ELF-1 (cell line): ENCODE measurements around the gene CDA.

ENCODE experiments used
- DNase-seq: peaks from one replicate; pipeline ENCODE4 v3.0.0-alpha.2; 2016; ENCODE audit warnings: low read depth, low spot score

Gene CDA

DNA sequence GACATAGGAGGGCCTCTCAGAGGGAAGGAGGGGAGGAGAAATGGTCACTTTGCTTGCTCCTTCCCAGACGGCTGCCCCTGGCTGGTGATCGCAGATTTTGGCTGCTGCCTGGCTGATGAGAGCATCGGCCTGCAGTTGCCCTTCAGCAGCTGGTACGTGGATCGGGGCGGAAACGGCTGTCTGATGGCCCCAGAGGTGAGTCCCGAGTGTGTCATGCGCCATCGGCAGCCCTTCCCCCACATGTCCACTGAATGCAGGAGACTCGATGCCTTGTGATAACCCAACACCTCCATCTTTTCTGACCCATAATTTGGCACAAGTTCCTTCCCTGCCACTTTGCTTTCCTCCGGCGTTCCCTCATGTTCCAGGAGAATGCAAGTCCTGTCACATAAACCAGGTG, 59.5 kb downstream of the CDA start:
- DNase-seq, result no peak

DNA sequence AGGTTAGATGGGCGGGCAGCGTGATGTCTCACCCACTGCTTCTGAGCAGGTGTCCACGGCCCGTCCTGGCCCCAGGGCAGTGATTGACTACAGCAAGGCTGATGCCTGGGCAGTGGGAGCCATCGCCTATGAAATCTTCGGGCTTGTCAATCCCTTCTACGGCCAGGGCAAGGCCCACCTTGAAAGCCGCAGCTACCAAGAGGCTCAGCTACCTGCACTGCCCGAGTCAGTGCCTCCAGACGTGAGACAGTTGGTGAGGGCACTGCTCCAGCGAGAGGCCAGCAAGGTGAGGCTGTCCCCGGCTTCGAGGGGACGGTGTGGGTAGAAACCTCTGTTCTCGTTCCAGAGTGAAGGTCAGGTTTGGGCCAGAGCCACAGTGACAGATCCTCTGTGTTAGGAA, 60.0 kb downstream of the CDA start:
- DNase-seq, result no peak

DNA sequence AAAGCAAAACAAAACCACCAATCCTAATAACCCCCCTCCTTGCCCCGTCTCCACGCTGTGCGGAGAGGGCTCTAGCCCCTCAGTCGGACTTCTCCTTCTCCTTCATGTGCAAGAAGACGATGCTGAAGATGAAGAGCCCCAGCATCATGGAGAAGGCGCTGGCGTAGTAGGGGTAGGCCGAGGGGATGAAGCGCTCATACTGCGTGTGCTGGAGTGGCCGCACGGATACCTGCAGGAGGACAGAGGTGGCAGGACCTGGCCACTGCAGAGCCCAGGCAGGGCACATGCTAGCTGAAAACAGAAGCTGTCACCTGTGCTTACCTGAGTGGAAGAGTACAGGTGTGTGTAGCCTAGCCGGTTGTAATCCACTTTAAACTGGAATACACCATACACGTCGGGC, 63.4 kb downstream of the CDA start:
- DNase-seq, result no peak

GRCh38 chr1:20654104-20654690, 65.3 kb downstream of the CDA start:
- peak; percentile 57 for DNase-seq

- DNase-seq, result no peak
Measured at GRCh38 chr1:20657024-20657423, 68.1 kb downstream of the CDA start.

DNA sequence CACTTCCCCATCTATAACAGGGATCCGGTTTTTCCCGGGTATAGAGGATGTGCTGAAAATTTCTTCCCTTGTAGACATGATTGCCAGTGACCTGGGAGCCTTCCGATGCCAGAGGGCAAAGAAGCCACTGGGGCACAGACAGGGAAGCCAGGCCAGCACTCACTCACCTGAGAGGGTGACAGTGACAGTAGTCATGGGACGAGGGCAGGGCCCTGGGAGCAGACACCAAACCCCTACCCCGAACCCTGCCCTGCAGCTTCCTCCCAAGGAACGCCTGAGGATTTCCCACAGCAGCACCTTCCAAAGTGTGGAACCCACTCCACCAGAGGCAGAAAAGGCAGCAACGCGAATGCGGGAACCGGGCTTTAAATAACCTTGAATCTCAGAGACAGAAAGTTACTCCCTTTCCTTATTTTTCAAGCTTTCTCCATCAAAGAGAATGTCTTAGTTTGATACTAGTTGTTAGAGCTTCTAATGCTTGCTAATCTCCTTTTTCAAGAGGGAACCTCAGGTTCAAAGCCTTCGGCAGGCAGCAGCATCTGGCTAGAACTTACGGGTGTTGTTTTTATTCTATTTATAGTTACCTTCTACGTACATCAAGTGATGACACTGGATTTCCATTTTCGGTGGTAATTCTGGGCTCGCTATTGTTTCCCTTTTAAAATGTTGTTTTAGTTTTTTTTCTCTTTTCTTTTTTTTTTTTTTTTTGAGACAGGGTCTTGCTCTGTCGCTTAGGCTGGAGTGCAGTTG, 69.4 kb downstream of the CDA start:
- DNase-seq, result no peak

DNA sequence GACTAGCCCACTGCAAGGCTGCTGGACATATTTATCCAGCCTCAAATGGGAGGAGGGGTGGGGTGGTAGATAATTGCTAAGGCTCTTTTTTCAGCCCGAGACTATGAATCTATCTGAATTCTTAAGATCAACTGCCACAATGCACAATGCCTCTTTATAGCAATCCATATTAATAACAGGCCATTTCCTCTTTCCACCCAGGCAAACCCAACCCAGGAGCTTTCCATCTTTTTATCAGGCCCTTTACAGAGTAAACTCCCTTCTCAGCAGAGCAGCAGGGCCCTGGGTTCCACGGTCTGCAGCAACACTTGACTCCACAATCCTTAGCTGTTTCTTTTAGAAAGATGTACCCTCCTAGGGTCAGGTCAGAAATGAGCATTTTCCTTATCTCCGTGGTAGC, 71.5 kb downstream of the CDA start:
- no peak for DNase-seq

- no peak for DNase-seq
Measured at GRCh38 chr1:20660847-20661206, 71.9 kb downstream of the CDA start.

DNA sequence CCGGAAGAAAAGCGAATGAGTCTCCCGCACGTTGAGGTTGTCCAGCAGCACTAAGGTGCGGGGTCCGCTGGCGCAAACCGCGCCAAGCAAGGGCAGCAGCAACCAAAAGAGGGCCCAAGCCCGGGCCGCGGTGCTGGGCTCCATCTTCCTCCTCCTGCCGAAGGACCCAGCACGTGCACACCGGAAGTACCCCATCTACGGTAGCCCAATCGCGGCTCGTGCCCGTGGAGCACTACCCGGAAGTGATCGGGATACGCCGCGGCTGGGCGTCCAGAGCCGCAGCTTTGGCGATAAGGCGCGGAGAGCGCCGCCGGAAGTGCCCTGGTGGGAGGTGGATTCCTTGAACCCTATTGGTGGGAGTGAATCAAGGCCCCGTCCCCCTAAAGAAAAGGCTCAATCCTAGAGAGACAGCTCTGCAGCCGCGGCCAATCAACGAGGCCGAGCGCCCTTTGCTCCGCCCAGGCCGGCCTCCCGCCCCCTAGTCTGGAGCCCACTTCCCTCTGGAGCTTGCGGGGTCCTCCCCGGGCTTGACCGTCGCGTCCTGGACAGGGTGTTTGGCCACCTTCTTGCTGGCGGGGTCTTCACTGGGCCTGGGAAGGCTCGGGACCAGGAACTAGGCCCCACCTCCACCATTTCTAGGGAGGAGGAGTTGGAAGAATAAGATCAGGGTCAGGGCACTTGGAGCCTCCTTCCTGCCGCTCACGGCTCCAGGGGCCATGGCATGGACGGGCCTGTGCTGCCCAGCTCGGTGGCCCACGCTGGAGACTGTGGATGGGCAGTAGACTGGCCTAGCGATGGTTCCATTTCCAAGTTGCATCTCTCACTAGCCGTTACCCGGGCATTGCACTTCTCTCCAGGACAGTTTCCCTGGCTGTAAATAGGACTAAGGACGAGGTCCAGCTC, 72.6 kb downstream of the CDA start, which contains the start of gene DDOST:
Gene DDOST (minus strand): TSS at position 163 of the 903 bp plus-strand sequence. CDS start 19 bp downstream, at position 144.
- DNase-seq, result peak; percentile 99

GRCh38 chr1:20662110-20662475, 73.2 kb downstream of the CDA start:
- no peak for DNase-seq

- no peak for DNase-seq
Measured at GRCh38 chr1:20663365-20663764, 74.5 kb downstream of the CDA start.

- no peak for DNase-seq
Measured at GRCh38 chr1:20663969-20664715, 75.2 kb downstream of the CDA start.

GRCh38 chr1:20665726-20666125, 76.8 kb downstream of the CDA start:
- DNase-seq, result no peak

GRCh38 chr1:20666146-20666545, 77.2 kb downstream of the CDA start:
- DNase-seq, result no peak

DNA sequence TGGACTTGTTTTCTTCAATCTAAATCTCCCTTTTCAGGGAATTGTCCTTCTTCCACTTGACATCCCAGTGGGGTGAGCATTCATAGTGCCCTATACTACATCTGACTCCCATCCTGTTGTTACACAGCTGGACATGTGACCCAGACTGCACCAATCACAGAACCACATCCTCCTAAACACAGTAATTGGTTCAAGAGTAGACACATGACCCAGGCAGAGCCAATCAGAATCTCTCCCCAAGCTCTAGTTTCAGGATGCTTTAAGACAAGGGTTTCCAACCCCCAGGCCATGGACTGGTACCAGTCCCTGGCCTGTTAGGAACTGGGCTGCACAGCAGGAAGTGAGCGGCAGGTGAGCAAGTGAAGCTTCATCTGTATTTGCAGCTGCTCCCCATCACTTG, 77.9 kb downstream of the CDA start:
- no peak for DNase-seq
